NCI-H187 (cell line): ENCODE results near the gene CTDSP2.
"Not testable (repeated sequence)": the region's sequence is repeated elsewhere in the genome, so short reads cannot be mapped to it uniquely, and the experiment has no call there.

Experiments
- DNase-seq, 2 experiments: peaks; one replicate each; lab custom pipeline; 2025; lab: John Stamatoyannopoulos, UW

CTDSP2 gene

DNA sequence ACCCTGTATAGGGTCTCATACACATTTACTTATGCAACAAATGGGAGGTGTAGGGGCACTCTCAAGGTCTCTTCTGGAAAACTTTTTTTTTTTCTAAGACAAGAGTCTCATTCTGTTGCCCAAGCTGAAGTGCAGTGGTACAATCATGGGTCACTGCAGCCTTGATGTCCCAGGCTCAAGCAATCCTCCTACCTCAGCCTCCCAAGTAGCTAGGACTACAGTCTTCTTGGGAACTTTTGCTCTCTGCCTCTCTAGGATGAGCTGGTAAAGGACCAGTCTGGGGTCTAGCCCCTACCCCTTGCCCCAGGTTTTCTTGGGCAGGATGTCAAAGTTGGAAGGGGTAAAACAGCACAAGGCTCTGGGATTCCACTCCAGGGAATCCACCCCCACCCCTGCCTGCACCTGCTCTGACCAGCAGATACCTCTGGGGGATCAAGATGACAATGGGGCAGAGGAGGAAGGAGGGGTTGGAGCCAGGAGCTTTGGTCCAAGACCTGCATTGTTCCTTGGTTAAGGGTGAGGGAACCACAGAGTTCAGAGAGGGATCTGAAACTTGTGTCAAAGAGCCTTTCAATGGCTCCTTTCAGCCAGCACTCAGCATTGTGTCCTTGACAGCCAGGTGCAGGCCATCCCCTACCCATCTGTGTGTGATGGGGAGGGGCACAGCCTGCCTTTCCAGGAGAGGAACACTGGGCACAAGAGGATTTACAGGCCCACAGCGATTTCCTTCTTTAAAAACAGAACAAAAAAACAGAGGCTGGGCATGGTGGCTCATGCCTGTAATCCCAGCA, 12.2 kb downstream of the CTDSP2 start:
- peak; percentile 90 to 93 for DNase-seq

DNA sequence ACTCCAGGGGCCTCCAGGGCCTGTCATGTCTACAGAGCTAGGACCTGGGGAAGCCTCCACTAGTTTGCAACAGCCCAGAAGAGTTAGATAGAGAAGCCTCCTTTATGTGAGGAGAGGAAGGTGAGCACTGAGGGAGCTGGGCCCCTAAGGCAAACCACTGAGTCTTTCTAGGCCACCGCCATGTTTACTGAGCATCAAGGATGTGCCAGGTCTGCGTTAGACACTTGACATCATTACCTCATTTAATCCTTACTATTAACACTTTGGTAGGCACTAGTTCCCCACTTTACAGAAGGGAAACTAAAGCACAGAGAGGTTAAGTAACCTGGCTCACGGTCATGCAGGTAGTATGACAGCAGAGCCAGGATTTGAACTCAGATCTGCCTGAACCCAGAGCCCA, 12.9 kb downstream of the CTDSP2 start:
- DNase-seq = no peak

DNA sequence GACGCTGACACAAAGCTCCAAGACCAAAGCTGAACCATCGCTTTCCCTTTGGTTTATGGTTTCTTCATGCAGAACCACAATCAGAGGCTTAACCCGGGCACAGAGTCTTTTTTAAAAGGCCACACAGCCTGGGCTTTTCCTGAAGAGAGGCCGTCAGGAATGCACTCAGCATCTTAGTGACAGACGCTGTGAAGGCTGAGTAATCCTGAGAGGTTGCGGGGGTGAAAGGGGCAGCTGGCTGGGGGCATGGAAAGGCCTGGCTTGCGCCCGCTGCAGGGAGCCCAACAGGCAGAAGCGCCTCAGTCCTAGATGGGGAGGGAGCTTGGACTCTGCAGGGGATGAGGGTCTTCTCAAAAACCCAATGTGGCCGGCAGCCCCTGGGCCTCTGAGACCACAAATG, 13.6 kb downstream of the CTDSP2 start:
- DNase-seq = no peak

- no peak for DNase-seq
These were observed 16.1 kb downstream of the CTDSP2 start for GRCh38 chr12:57830393-57830792.

DNA sequence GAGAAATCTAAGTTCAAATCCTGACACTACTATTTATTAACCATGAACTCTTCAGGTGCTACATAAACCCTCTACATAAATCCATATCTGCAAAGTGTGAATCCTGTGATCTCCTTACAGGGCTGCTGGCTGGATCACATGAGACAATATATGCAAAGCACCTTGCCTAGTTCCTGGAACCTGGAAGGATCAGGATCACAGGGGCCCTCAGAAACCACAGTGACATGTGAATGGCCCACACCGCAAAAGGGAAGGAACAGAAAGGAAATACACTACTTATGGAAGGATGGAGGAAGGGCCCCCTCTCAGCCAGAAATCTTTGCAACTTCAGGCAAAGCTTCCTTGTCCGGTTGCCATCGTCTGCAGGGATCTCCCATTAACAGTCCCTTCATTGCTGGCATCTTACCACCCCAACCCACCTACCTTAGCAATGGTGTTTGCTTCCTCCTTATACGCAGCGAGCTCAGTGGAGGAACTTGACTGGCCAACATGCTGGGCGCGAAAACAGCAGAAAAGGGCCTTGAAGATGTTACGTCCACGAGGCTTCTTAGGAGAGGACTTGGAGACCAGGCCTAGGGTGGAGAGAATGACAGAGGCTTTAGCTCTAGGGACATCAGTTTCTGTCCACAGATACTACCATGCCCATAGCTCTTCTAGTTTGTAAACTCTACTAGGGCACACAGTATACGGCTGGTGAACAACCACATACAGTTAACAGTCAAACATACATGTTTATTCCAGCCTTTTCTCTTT, 17.3 kb downstream of the CTDSP2 start:
- DNase-seq = no peak

DNA sequence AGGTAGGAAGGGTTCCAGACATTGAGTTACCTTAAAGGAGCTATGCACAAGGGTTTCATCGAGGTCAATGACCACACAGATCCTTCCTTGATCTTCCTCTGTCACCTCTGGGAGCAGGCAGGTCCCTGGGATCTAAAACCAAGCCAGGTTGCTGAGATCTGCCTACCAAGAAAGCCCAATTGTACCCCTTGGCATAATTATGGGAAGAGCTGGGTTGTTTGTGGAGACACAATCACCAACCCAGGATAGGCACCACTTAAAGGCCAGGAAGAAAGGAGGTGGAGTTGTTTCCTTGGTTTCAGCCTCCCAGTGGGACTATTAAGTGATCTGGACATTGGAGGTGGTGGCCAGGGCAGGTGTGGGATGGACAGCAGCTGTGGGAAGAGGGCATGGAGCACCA, 19.6 kb downstream of the CTDSP2 start:
- no peak for DNase-seq

GRCh38 chr12:57826400-57826799, 20.1 kb downstream of the CTDSP2 start:
- no peak for DNase-seq

DNA sequence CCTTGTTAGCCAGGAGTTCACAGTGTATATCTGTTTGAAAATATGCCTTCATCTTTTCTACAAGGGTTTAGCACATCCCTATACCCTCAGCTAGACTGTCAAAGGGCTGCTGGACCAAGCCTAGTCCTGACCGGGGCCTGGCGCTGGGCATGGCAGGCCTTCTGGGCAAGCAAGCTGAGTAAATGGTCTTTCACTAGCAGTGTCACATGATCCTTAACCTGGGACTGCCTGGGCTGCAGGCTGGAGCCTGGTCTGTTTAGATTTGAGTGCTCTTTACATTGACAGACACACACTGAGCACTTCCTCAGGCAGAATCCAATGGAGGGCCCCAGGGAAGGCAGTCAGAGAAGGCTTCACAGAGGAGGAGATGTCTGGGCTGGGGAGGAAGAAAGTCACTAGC, 21.1 kb downstream of the CTDSP2 start:
- DNase-seq = no peak

- DNase-seq = no peak
These were observed 22.5 kb downstream of the CTDSP2 start for GRCh38 chr12:57823908-57824640.

GRCh38 chr12:57823131-57823907, 23.2 kb downstream of the CTDSP2 start:
- no peak for DNase-seq

DNA sequence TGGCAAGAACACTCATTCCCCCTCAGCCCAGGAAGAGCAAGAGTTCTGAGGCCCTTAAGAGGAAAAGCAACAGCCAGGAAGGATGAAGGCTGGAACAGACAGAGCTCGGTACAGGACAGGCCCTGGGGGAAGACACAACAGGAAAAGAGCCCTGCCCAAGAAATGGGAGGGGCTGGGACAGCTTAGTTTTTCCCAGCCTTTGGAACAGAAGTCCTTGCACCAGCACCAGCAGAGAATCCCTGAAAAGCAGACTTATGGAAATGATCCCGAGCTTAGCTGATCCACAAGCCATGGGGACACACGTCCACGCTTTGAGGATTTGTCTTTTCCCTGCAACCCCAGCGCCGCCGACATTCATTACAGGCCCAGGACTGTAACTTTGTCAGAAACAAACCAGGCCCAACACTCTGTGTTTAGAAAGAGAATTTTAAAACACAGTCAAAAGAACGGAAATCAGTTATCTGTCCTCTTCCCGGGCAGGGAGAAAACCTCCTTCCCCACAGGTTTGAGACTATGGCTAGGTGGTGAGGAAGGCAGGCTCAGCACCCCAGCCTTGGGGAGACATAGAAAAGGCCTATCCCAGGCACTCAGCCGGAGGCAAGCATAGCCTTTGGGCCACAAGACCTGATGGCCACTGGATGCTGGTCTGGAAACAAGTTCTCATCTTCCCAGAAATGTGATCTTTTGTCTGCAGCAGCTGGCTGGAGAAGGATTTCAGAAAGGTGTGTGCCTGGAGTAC, 24.0 kb downstream of the CTDSP2 start:
- DNase-seq = no peak

- DNase-seq = no peak
These were observed 24.9 kb downstream of the CTDSP2 start for GRCh38 chr12:57821474-57822214.

DNA sequence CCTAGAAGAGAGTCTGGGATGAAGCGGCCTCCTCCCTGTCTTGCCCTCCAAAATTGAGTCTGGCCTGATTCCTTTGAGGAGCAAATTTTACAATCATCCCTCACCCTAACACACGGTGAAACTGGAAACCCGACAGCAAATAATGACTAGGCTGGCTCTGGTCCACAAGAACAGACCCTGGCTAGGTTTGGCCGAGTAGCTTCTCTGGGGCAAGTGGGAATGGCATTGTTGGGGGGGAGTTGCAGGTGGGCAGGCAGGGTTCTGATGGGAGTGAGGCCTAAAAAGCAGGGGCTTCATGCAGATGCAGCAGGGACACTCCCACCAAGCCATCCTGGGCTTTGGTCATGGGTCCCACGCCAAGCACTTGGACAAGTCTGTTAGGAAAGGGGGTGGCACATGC, 25.5 kb downstream of the CTDSP2 start:
- not testable (repeated sequence) for DNase-seq

DNA sequence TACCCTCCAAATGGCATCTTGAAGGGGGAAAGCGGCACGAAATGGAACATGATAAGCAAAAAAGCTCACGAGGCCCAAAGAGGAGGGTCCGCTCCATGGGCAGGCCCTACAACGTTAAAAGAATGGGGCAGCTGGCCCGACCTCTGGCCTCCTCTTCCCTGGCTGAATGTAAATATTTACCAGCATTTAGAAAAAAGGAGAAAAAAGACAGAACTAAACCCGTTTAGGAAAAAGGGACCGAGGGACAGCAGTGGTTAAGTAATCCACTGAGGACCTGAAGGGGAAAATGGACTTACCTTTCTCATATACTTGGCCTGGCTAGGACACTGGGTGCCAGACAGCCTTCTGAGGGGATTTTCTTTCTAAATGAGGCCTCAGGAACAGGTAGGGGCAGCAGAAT, 26.4 kb downstream of the CTDSP2 start:
- DNase-seq = not testable (repeated sequence)

DNA sequence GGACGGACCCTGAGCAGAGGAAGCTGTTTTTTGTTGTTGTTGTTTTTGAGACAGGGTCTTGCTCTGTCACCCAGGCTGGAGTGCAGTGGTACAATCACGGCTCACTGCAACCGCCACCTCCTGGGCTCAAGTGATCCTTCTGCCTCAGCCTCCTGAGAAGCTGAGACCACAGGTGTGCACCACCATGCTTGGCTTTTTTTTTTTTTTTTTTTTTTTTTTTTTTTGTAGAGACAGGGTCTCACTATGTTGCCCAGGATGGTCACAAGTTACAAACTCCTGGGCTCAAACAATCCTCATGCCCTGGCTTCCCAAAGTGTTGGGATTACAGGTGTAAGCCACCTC, 28.6 kb downstream of the CTDSP2 start:
- not testable (repeated sequence) for DNase-seq

GRCh38 chr12:57817261-57817989, 29.1 kb downstream of the CTDSP2 start:
- DNase-seq = no peak

- no peak for DNase-seq
These were observed 29.7 kb downstream of the CTDSP2 start for GRCh38 chr12:57816855-57817151.

DNA sequence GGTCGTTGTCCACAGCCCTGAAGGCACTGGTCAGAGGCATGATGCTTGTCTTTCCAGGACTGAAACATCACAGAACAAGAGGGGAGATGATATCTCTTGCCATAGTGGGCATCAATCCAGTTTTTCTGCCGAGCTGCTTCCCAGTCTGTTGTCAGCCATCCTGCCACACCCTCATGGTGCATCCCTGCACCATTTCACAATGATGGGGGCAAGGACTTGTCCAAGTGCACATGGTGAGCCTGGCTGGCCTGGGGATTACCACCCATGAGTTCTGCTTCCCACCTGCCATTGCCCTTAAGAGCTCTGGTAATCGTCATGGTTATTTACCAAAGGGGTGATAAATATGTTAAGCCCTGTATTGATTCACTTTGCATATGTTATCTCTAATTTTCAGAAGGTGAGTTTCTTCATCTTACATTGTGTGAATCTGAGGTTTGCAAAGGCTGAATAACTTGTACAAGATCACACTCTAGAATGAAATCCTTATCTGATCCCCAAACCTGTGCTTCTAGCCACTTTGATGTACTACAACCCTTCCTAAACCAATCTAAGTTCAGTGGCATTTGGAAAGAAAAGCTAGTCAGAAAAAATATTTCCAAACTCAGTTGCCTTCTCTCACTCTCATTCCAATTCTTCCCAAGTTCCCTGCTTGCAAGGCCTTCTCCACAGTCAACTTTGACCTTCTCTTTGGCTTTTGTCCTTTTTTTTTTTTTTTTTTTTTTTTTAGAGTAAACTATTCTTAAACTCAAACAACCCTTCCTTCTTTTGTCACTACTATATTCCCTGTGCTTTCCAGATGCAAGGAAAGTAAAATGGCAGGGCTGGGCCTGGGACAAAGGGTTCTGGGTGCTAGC, 30.3 kb downstream of the CTDSP2 start:
- no peak for DNase-seq
